ENCODE measurements around the gene CAMK2B. TPM values are rescaled to one million over a fixed set of nuclear protein-coding genes. Genes with fewer than 3 reads are reported as not detected.

The CAMK2B gene
- total RNA-seq, 1 donor from 2014 or later = 98.0 TPM

GRCh38 chr7:44187636-44188416, 137.6 kb downstream of the CAMK2B start:
- H3K4me3 ChIP-seq = no peak overlapping the region
- peaks cover 28% of the 10 kb centered on the region for H3K27me3 ChIP-seq (ENCODE audit: low read depth)
- no peaks in the 10 kb centered on the region for H3K36me3 ChIP-seq
- no peaks in the 10 kb centered on the region for H3K4me1 ChIP-seq
- no peak for DNase-seq
- TF ChIP-seq, protein P1, sequence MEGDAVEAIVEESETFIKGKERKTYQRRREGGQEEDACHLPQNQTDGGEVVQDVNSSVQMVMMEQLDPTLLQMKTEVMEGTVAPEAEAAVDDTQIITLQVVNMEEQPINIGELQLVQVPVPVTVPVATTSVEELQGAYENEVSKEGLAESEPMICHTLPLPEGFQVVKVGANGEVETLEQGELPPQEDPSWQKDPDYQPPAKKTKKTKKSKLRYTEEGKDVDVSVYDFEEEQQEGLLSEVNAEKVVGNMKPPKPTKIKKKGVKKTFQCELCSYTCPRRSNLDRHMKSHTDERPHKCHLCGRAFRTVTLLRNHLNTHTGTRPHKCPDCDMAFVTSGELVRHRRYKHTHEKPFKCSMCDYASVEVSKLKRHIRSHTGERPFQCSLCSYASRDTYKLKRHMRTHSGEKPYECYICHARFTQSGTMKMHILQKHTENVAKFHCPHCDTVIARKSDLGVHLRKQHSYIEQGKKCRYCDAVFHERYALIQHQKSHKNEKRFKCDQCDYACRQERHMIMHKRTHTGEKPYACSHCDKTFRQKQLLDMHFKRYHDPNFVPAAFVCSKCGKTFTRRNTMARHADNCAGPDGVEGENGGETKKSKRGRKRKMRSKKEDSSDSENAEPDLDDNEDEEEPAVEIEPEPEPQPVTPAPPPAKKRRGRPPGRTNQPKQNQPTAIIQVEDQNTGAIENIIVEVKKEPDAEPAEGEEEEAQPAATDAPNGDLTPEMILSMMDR (IDR thresholded peaks at IDR 0.05; ENCODE audit: borderline replicate concordance) = no peak
- intact Hi-C loops (cut with micrococcal nuclease) = no loop called here
- H3K27ac ChIP-seq (replicated peaks) = no peak overlapping the region
- peaks cover 7% of the 10 kb centered on the region for H3K9me3 ChIP-seq (replicated peaks)

GRCh38 chr7:44186736-44187135, 138.7 kb downstream of the CAMK2B start:
- intact Hi-C loops (cut with micrococcal nuclease) = no loop called here
- Histone ChIP-seq H3K27ac (replicated peaks) (no peak overlapping the region), H3K4me1 (no peaks in the 10 kb centered on the region), H3K4me3 (no peak overlapping the region), H3K36me3 (no peaks in the 10 kb centered on the region), H3K9me3 (replicated peaks) (peaks cover 18% of the 10 kb centered on the region), H3K27me3 (ENCODE audit: low read depth) (peaks cover 17% of the 10 kb centered on the region)
- no peak for DNase-seq
- TF ChIP-seq, protein P1 (IDR thresholded peaks at IDR 0.05; ENCODE audit: borderline replicate concordance) = no peak

DNA sequence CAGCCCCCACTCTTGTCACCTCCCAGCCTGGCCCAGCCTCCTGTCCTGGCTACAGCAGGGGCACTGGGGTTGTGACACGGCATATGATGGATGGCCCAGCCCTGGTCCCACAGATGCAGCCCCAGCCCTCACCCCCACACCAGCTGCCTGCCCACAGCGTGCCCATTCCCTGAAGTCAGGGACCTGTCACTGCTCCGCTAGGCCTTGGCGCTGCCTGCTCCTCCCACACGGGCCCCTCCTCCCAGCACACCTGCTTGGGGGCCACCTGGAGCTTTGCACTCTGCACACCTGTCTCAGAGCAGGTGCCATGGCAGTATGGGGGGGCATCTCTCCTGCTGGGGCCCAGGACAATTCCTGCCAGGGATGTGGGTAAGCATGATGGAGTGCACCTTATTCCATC, 139.7 kb downstream of the CAMK2B start:
- intact Hi-C loops (cut with micrococcal nuclease) = no loop called here
- Histone ChIP-seq H3K4me1 (no peaks in the 10 kb centered on the region), H3K27me3 (ENCODE audit: low read depth) (peaks cover 20% of the 10 kb centered on the region), H3K9me3 (replicated peaks) (peaks cover 21% of the 10 kb centered on the region), H3K27ac (replicated peaks) (no peak overlapping the region), H3K4me3 (no peak overlapping the region), H3K36me3 (no peaks in the 10 kb centered on the region)
- no peak for DNase-seq
- TF ChIP-seq, protein P1 (IDR thresholded peaks at IDR 0.05; ENCODE audit: borderline replicate concordance) = no peak

DNA sequence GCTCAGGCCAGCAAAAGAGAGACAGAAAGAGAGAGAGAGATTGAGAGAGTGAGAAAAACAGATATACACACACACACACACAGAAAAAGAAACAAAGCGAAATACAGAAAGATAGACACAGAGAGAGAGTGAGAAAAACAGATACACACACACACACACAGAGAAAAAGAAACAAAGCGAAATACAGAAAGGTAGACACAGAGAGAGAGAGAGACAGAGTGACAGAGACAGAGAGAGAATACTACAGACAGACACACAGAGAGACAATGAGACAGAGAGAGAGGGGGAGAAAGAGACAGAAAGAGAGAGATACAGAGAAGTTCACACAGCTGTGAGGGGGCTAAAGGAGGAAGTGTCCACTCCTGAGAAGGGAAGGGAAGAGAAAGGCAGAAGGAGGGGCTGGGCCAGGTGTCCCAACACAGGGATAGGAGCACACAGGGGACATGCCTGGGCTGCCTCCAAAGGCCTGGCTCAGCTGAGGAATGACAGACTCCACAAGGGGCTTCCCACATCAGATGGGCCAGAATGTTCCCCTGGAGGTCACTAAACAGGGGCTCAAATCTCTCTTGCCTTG, 140.4 kb downstream of the CAMK2B start:
- peaks cover 20% of the 10 kb centered on the region for H3K27me3 ChIP-seq (ENCODE audit: low read depth)
- intact Hi-C loops (cut with micrococcal nuclease) = no loop called here
- H3K36me3 ChIP-seq = no peaks in the 10 kb centered on the region
- TF ChIP-seq, protein P1 (IDR thresholded peaks at IDR 0.05; ENCODE audit: borderline replicate concordance) = no peak
- no peak for DNase-seq
- no peaks in the 10 kb centered on the region for H3K4me1 ChIP-seq
- H3K9me3 ChIP-seq (replicated peaks) = peaks cover 21% of the 10 kb centered on the region
- H3K4me3 ChIP-seq = no peak overlapping the region
- H3K27ac ChIP-seq (replicated peaks) = no peak overlapping the region

- H3K27ac ChIP-seq (replicated peaks) = no peak overlapping the region
- H3K36me3 ChIP-seq = no peaks in the 10 kb centered on the region
- no peak for DNase-seq
- no peak overlapping the region for H3K4me3 ChIP-seq
- peaks cover 21% of the 10 kb centered on the region for H3K9me3 ChIP-seq (replicated peaks)
- intact Hi-C loops (cut with micrococcal nuclease) = no loop called here
- peaks cover 14% of the 10 kb centered on the region for H3K27me3 ChIP-seq (ENCODE audit: low read depth)
- TF ChIP-seq, protein P1 (IDR thresholded peaks at IDR 0.05; ENCODE audit: borderline replicate concordance) = no peak
- no peaks in the 10 kb centered on the region for H3K4me1 ChIP-seq
Observed at GRCh38 chr7:44184206-44184872, 141.1 kb downstream of the CAMK2B start.

Measured in left ventricle myocardium inferior (tissue), 1 donor.